ENCODE data around the gene KATNB1.

KATNB1 gene

GRCh38 chr16:57735755-57736418 lies at the start of gene KATNB1:
TSS of gene KATNB1 (plus strand) at chr16:57735770. CDS start at chr16:57737244, 1,474 bp downstream.
- DNase-seq, result no peak

GRCh38 chr16:57686577-57686976 lies 49.0 kb upstream of the KATNB1 start:
- DNase-seq, result no peak

GRCh38 chr16:57687363-57687929 lies 48.1 kb upstream of the KATNB1 start:
- DNase-seq, result peak in 1 of 3 donors; percentile 17

GRCh38 chr16:57688487-57688986 lies 47.0 kb upstream of the KATNB1 start:
- no peak for DNase-seq

- no peak for DNase-seq
Measured at GRCh38 chr16:57688987-57689761, 46.4 kb upstream of the KATNB1 start.

GRCh38 chr16:57689762-57690558 lies 45.6 kb upstream of the KATNB1 start:
- peak; percentile 60 to 67 (median 60) for DNase-seq

GRCh38 chr16:57690782-57691471 lies 44.6 kb upstream of the KATNB1 start:
- DNase-seq, result peak; percentile 43 to 51 (median 48)

GRCh38 chr16:57692636-57693035 lies 42.9 kb upstream of the KATNB1 start:
- no peak for DNase-seq

- DNase-seq, result no peak
Measured at GRCh38 chr16:57693550-57693949, 42.0 kb upstream of the KATNB1 start.

GRCh38 chr16:57694231-57694724 lies 41.3 kb upstream of the KATNB1 start:
- DNase-seq, result no peak

GRCh38 chr16:57694725-57695679 lies 40.6 kb upstream of the KATNB1 start, which contains the start of gene DRC7:
TSS of gene DRC7 (plus strand) at chr16:57694806. CDS start at chr16:57697950, 3,144 bp downstream.
- DNase-seq, result peak; percentile 64 to 76 (median 72)

- no peak for DNase-seq
Measured at GRCh38 chr16:57695680-57696069, 39.9 kb upstream of the KATNB1 start.

GRCh38 chr16:57696240-57696639 lies 39.3 kb upstream of the KATNB1 start:
- DNase-seq, result no peak

- DNase-seq, result no peak
Measured at GRCh38 chr16:57697896-57698537, 37.6 kb upstream of the KATNB1 start.

GRCh38 chr16:57698812-57699405 lies 36.7 kb upstream of the KATNB1 start:
- DNase-seq, result no peak

- no peak for DNase-seq
Measured at GRCh38 chr16:57699481-57699880, 36.1 kb upstream of the KATNB1 start.

GRCh38 chr16:57699899-57700298 lies 35.7 kb upstream of the KATNB1 start:
- no peak for DNase-seq

GRCh38 chr16:57700781-57701551 lies 34.6 kb upstream of the KATNB1 start:
- DNase-seq, result no peak

All from suppressor macrophage treated with lipopolysaccharide for 1 hour (primary cell).